ENCODE measurements around the gene CHCHD2. TPM values are rescaled to one million over a fixed set of nuclear protein-coding genes. Genes with fewer than 3 reads are reported as not detected.
"Not testable (repeated sequence)": the region's sequence is repeated elsewhere in the genome, so short reads cannot be mapped to it uniquely, and the experiment has no call there.

The CHCHD2 gene
- total and polyA plus RNA-seq, 2 experiments from 2014 or later, result 121 to 189 TPM

DNA sequence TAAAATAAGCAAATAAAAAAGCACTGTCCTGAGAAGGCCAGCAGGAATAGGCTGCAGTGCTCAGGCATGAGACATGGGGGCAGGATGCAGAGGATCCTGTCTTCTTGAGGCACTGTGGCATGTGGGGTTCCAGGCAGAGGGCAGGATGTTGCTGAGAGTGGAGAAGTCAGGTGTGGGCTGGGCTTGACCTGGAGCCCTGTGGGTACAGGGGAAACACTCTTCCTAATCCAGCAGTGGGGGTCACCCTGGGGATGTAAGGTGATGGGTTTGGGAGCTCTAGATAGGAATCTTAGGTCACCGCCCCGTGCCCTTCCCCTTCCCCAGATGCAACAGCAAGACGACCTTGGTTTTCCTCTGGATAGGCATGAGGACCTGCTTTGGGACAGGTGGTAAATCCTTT lies 28.6 kb downstream of the CHCHD2 start:
- no peak overlapping the region for H3K4me2 ChIP-seq
- no peaks in the 10 kb centered on the region for H3K36me3 ChIP-seq (replicated peaks; ENCODE audit: insufficient read depth, low read depth)
- H3K27ac ChIP-seq, result no peak overlapping the region
- WGBS (ENCODE audit: low lambda C conversion rate, missing lambda C conversion rate), result 95% methylated on average over 3 of the region's 3 CpGs
- H2AFZ ChIP-seq, result no peak overlapping the region
- no peaks in the 10 kb centered on the region for H3K79me2 ChIP-seq
- DNase-seq (ENCODE audit: low spot score), result no peak
- no peaks in the 10 kb centered on the region for H3K9me3 ChIP-seq (ENCODE audit: low read depth)
- H3K9me2 ChIP-seq (replicated peaks; ENCODE audit: insufficient read depth), result no peaks in the 10 kb centered on the region
- H4K20me1 ChIP-seq (ENCODE audit: insufficient read depth, poor library complexity, severe bottlenecking), result no peaks in the 10 kb centered on the region
- H3K27me3 ChIP-seq, result no peaks in the 10 kb centered on the region
- TF ChIP-seq, protein P1, sequence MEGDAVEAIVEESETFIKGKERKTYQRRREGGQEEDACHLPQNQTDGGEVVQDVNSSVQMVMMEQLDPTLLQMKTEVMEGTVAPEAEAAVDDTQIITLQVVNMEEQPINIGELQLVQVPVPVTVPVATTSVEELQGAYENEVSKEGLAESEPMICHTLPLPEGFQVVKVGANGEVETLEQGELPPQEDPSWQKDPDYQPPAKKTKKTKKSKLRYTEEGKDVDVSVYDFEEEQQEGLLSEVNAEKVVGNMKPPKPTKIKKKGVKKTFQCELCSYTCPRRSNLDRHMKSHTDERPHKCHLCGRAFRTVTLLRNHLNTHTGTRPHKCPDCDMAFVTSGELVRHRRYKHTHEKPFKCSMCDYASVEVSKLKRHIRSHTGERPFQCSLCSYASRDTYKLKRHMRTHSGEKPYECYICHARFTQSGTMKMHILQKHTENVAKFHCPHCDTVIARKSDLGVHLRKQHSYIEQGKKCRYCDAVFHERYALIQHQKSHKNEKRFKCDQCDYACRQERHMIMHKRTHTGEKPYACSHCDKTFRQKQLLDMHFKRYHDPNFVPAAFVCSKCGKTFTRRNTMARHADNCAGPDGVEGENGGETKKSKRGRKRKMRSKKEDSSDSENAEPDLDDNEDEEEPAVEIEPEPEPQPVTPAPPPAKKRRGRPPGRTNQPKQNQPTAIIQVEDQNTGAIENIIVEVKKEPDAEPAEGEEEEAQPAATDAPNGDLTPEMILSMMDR (IDR thresholded peaks at IDR 0.05; ENCODE audit: poor library complexity), result no peak
- TF ChIP-seq EZH2phosphoT487 (IDR thresholded peaks at IDR 0.05; ENCODE audit: low read depth, severe bottlenecking, unreplicated experiment) (no peak), EZH2 (IDR thresholded peaks at IDR 0.05; ENCODE audit: borderline replicate concordance) (no peak)
- H3K4me1 ChIP-seq (ENCODE audit: insufficient read depth), result no peaks in the 10 kb centered on the region
- no peak overlapping the region for H3K4me3 ChIP-seq

DNA sequence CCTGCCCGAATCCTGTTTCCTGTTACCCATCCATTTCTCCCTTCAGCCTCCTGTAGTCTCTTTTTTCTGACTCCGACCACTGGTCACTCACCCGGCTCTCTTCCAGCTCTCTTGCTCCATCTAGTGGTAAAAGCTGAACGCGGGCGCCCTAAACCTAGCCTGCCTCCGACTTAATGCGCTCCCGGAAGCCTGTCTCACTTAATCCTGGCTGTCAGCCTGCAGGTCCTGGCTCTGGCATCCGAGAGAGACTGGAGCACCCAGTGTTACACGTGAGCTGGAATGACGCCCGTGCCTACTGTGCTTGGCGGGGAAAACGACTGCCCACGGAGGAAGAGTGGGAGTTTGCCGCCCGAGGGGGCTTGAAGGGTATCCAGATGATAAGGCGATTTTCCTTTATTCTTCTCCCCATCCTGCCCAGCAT lies 31.9 kb downstream of the CHCHD2 start:
- WGBS (ENCODE audit: low lambda C conversion rate, missing lambda C conversion rate), result 26% methylated on average over 19 of the region's 19 CpGs

DNA sequence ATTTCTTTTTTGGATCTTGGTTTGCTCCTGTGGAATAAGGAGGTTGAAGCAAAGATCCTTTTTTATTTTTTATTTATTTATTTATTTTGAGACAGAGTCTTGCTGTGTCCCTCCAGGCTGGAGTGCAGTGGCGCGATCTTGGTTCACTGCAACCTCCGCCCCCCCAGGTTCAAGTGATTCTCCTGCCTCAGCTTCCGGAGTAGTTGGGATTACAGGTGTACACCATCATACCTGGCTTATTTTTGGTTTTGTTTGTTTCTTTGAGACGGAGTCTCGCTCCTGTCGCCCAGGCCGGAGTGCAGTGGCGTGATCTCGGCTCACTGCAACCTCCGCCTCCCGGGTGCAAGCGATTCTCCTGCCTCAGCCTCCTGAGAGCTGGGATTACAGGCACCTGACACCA lies 39.9 kb downstream of the CHCHD2 start:
- not testable (repeated sequence) for H3K9me2 ChIP-seq (replicated peaks; ENCODE audit: insufficient read depth); H3K9me3 ChIP-seq (ENCODE audit: low read depth); H3K27me3 ChIP-seq; H4K20me1 ChIP-seq (ENCODE audit: insufficient read depth, poor library complexity, severe bottlenecking); H3K27ac ChIP-seq; H3K4me1 ChIP-seq (ENCODE audit: insufficient read depth); DNase-seq (ENCODE audit: low spot score); H3K4me3 ChIP-seq; H3K4me2 ChIP-seq; H3K36me3 ChIP-seq (replicated peaks; ENCODE audit: insufficient read depth, low read depth); H2AFZ ChIP-seq
- WGBS (ENCODE audit: low lambda C conversion rate, missing lambda C conversion rate), result 97% methylated on average over 13 of the region's 13 CpGs
- peaks cover 19% of the 10 kb centered on the region for H3K79me2 ChIP-seq

More for the DNA sequence above, 31.9 kb downstream of the CHCHD2 start:
- H3K4me3 ChIP-seq, result no peak overlapping the region
- no peak overlapping the region for H3K27ac ChIP-seq
- H4K20me1 ChIP-seq (ENCODE audit: insufficient read depth, poor library complexity, severe bottlenecking), result no peaks in the 10 kb centered on the region
- peak; percentile 91 for DNase-seq (ENCODE audit: low spot score)
- no peaks in the 10 kb centered on the region for H3K9me2 ChIP-seq (replicated peaks; ENCODE audit: insufficient read depth)
- no peaks in the 10 kb centered on the region for H3K9me3 ChIP-seq (ENCODE audit: low read depth)
- peak overlapping the region; percentile 29 for H2AFZ ChIP-seq
- H3K36me3 ChIP-seq (replicated peaks; ENCODE audit: insufficient read depth, low read depth), result no peaks in the 10 kb centered on the region
- H3K27me3 ChIP-seq, result no peaks in the 10 kb centered on the region
- H3K4me1 ChIP-seq (ENCODE audit: insufficient read depth), result no peaks in the 10 kb centered on the region
- H3K79me2 ChIP-seq, result no peaks in the 10 kb centered on the region
- TF ChIP-seq EZH2 (IDR thresholded peaks at IDR 0.05; ENCODE audit: borderline replicate concordance) (no peak), EZH2phosphoT487 (IDR thresholded peaks at IDR 0.05; ENCODE audit: low read depth, severe bottlenecking, unreplicated experiment) (no peak)
- TF ChIP-seq, protein P1 (IDR thresholded peaks at IDR 0.05; ENCODE audit: poor library complexity), result peak; percentile 97
- H3K4me2 ChIP-seq, result no peak overlapping the region

DNA sequence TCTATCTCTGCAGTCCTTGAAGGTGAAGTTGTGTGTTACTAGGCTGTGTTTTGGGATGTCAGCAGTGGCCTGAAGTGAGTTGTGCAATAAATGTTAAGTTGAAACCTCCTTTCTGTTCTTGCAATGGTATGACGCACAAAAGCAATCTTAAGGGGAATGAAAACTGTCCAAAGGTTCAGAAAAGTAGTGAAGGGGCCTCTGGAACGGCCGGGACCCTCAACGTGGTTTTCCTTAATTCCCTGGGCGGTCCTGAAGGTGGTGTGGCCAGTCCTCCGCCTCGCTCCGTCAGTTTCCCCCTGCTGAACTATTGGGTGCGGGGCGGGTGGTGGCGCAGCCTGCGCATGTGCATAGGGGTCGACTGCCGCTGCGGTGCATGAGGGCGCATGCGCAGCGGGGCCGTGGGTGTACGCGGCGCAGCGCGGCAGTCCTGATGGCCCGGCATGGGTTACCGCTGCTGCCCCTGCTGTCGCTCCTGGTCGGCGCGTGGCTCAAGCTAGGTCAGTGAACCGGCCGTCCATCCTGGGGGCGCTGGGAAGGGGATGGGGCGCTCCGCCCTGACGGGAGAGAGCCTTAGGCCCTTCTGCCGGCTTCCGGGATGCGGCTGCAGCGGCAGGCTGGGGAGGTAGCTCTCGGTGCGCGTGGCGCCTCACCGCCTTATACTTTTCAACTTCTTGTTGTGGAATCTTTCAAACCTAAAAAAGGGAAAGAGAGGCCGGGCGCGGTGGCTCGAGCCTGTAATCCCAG lies 42.2 kb downstream of the CHCHD2 start, which contains the start of gene SUMF2:
TSS of gene SUMF2 (plus strand) at position 405 of the 744 bp plus-strand sequence. CDS start at position 431, 26 bp downstream.
- Histone ChIP-seq H3K27ac (peak within 1 kb of the TSS; percentile 93), H3K4me3 (peak within 1 kb of the TSS; percentile 67), H3K9me2 (replicated peaks; ENCODE audit: insufficient read depth) (no peaks in the 10 kb centered on the region), H3K27me3 (no peaks in the 10 kb centered on the region), H4K20me1 (ENCODE audit: insufficient read depth, poor library complexity, severe bottlenecking) (no peaks in the 10 kb centered on the region), H3K36me3 (replicated peaks; ENCODE audit: insufficient read depth, low read depth) (no peaks in the 10 kb centered on the region), H3K79me2 (peaks cover 19% of the 10 kb centered on the region), H2AFZ (peak within 1 kb of the TSS; percentile 76), H3K9me3 (ENCODE audit: low read depth) (no peaks in the 10 kb centered on the region), H3K4me2 (peak within 1 kb of the TSS; percentile 83), H3K4me1 (ENCODE audit: insufficient read depth) (peaks cover 7% of the 10 kb centered on the region)
- DNase-seq (ENCODE audit: low spot score), result peak; percentile 96
- 3% methylated on average over 49 of the region's 49 CpGs for WGBS (ENCODE audit: low lambda C conversion rate, missing lambda C conversion rate)
- TF ChIP-seq EZH2 (IDR thresholded peaks at IDR 0.05; ENCODE audit: borderline replicate concordance), result no peak
- no peak for TF ChIP-seq EZH2phosphoT487 (IDR thresholded peaks at IDR 0.05; ENCODE audit: low read depth, severe bottlenecking, unreplicated experiment)
- TF ChIP-seq, protein P1 (IDR thresholded peaks at IDR 0.05; ENCODE audit: poor library complexity), result peak; percentile 21

All from hepatocyte (in vitro differentiated cells).